22Rv1 (cell line): Measurements from ENCODE around the gene CTDSPL.
A peak's percentile ranks its signal among the peaks of the same experiment; 100 is the strongest.

ENCODE experiments used
- H3K27ac ChIP-seq: fragments of 450-650 bp; 2 replicates; pipeline ENCODE4 v1.5.1; 2017
- ZFX ChIP-seq: fragments of 450-650 bp; IDR thresholded peaks from 2 replicates; pipeline ENCODE4 v1.6.1; 2017; ENCODE audit warnings: antibody characterized with exemption, borderline replicate concordance
- TF ChIP-seq, protein P1 (sequence below): fragments of 450-650 bp; IDR thresholded peaks from 2 replicates; pipeline ENCODE4 v1.5.1; 2017; ENCODE audit warnings: mild to moderate bottlenecking

The CTDSPL gene

DNA sequence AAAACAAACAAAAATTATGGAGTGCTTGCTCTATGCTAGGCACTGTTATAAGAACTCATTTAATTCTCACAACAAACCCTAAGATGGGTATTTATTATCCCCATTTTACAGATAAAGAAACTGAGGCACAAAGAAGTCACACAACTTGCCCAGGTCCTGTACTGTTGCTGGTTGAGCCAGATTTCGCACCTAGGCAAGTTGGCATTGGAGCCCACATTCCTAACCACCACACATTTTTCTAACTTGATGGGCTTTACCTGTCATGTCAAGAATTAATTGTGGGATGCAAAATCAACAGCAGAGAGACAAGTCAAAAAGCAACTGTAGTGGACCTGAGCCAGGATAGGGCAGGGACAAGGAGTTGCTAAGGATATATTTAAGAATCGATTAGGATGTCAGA, 81.0 kb downstream of the CTDSPL start:
- TF ChIP-seq ZFX, result no peak
- TF ChIP-seq, protein P1, sequence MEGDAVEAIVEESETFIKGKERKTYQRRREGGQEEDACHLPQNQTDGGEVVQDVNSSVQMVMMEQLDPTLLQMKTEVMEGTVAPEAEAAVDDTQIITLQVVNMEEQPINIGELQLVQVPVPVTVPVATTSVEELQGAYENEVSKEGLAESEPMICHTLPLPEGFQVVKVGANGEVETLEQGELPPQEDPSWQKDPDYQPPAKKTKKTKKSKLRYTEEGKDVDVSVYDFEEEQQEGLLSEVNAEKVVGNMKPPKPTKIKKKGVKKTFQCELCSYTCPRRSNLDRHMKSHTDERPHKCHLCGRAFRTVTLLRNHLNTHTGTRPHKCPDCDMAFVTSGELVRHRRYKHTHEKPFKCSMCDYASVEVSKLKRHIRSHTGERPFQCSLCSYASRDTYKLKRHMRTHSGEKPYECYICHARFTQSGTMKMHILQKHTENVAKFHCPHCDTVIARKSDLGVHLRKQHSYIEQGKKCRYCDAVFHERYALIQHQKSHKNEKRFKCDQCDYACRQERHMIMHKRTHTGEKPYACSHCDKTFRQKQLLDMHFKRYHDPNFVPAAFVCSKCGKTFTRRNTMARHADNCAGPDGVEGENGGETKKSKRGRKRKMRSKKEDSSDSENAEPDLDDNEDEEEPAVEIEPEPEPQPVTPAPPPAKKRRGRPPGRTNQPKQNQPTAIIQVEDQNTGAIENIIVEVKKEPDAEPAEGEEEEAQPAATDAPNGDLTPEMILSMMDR, result no peak
- no peak overlapping the region for H3K27ac ChIP-seq

DNA sequence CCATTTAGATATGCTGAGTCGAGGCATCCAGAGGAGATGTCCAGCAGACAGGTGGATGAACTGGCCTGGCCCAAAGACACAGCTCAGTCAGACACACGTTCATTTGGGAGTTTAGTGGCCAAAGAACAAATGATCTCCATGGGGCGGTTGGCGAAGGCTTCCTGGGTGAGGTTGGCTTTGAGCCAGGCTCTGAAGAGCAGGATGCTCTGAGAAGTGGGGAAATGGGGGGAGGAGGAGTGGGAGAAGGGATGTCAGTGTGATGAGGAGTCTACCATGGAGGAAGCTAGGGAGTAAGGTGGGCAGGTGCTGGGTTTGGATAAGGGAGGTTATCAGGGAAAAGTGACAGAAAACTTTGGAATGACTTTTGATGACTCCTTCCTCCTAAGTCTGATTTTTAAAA, 81.4 kb downstream of the CTDSPL start:
- TF ChIP-seq ZFX, result no peak
- TF ChIP-seq, protein P1, result no peak
- no peak overlapping the region for H3K27ac ChIP-seq

DNA sequence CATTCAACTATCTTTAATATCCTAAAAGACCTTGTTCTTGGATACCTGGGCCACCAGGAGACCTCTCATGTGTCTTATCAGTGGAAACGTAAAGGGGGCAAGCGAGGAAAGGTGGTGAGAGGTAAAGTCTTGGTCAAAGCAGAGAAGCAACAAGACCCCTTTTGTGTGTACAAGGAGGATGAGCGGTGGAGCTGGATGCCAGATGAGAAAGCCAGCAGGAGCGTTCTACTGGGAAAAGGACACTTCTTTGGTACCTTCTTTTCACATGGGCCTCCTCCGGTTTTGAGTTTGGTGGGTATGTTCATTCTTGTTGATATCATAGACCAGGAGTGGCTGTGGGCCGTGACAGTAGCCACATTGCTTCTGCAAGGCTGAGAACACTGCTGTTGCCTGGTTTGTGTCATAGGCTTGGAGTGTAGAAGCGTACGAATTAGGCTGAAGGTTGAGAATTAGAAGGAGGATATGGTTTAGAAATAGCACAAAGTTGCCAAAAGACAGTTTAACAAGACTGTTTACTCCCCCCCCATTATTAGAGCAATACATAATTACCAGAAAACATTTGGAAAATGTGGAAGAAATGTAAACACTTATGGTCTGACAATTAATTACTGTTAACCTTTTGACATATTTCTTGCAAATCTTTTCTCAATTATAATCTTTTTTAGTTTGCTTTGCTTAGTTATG, 82.1 kb downstream of the CTDSPL start:
- H3K27ac ChIP-seq, result no peak overlapping the region
- no peak for TF ChIP-seq ZFX
- TF ChIP-seq, protein P1, result no peak

DNA sequence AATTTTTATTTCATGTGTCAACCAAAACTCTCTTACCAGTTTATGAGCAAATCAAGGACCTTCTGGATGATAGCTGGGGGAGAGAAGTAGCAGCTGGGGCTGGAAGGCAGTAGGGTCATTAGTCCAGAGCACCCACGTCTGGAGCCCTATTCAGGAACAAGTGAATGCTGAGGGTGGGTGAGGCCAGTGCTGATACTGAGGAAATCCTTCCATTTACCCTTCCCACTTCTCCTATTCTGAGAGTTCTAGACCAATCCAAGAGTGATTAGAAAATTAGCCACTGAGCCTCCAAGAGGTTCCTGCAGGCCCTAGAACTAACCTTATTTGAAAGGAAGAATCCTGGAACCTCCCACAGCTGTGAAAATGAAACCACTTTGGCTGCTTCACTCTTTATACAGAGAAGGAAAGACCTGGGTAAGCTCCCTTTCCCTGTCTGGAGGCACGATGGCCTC, 82.7 kb downstream of the CTDSPL start:
- H3K27ac ChIP-seq, result peak overlapping the region; percentile 42
- no peak for TF ChIP-seq ZFX
- TF ChIP-seq, protein P1, result no peak

DNA sequence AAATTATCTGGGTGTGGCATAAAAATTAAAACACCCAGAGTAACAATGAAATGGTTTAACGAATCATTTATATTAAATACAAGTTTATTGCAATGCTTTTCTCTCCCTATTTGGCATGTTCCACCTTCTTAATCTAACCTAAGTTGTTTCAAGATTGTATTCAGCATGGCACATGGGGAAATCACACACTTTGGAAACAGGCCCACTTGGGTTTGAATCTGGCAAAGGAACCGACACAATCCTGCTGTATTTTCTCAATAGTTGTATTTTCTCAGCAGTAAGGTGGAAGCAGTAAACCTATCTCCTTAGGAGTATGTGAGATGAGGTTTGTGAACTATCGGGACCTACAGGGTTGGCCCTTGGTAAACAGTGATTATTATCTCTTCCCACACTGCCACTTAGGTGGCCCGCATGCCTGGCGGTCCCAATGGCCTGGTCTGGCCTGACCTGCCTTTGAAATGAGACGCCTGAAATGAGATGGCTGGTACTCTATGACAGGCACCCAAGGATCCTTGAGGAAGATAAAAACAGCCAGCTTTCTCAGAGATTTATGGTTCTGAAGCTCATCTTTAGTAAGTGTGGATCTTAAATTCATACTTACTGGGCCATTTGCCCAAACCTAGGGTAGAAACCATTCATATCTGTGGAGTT, 83.6 kb downstream of the CTDSPL start:
- H3K27ac ChIP-seq, result peak overlapping the region; percentile 42
- TF ChIP-seq, protein P1, result no peak
- TF ChIP-seq ZFX, result no peak

DNA sequence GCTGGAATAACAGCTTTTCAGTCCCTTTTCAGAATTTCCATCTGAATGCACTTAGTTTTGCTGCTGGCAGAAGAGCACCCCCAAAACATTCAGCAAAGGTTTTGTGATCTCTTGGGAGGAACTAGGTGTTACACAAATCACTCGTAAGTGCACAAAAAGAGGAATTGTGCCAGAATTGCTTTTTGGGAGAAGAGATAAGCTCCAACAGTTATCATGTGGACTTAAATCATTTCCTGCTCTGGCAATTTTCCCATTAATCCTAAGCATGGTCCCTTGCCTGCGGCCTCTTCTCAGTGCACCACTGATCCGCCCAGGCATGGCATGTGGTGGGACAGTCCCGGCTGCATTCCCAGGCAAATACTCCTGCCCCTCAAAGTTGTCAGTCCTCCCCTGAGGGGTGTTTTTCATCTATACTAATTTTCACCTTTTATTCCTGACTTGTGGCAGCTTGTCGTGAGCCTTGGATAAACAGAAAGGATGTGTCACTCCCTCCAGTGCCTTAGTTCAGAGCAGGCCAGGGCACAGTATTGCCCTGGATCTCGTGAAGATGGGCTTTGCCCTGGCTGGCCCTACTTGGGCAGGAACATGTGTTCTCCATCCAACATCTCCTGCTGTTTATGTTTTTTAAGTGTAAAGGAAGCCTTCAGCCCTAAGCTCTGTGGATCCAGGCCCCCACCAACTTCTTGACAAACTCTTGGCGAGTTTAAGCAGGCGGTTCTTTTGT, 84.3 kb downstream of the CTDSPL start:
- TF ChIP-seq ZFX, result no peak
- TF ChIP-seq, protein P1, result no peak

DNA sequence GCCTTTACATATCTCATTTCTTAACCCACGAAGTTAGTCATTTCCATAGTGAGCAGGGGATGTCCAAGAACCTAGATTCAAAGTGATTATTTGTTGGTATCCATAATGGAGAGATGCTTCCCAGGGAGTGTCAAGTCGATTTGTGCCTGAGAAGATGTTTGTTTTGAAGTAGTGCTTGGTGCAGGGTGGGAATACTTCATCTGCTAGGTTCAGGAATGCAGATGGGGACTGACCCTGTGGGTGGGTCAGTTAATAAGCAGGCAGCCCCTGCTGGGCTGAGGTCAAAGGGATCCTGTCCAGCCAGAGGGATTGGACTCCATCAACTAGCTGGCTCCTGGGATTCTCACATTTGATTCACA, 84.8 kb downstream of the CTDSPL start:
- TF ChIP-seq, protein P1, result no peak
- TF ChIP-seq ZFX, result no peak
- no peak overlapping the region for H3K27ac ChIP-seq

More for the DNA sequence above, 84.3 kb downstream of the CTDSPL start:
- H3K27ac ChIP-seq, result peak overlapping the region; percentile 42
